A673 (cell line): Measurements from ENCODE around the gene PDIK1L.

Experiments used
- CTCF ChIP-seq: fragments of 300-800, 200-600 bp; sonication (generic); conservative IDR thresholded peaks from 2 replicates; pipeline ENCODE4 v1.5.1; 2017; ENCODE audit warnings: low read depth, mild to moderate bottlenecking, antibody characterized with exemption, low read length, moderate library complexity, mixed read lengths
- EZH2 ChIP-seq: fragments of 200-600 bp; sonication (generic); IDR thresholded peaks from 2 replicates; pipeline ENCODE4 v1.6.1; 2017; ENCODE audit warnings: borderline replicate concordance, low read depth, mild to moderate bottlenecking, mixed read lengths, antibody characterized with exemption, low read length; ENCODE audit not compliant: poor library complexity, severe bottlenecking

DNA sequence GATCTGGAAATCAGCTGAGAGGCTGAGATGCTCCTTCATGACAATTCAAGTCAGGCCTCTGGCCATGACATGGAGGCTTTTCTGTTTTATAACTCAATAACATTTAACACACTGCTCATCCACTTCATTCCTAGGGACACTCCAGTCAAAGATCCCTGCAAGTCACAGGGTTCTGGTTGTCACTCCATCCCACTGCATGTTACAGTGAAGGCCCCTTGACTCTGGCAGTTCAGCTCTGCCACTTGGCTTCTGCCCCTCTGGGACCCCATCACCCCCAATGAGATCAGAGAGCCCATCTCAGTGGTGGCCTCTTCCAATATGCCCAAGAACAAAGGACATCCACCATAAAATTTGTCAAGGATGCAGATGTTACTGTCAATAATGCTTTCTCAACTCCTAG is 37.3 kb downstream of the PDIK1L start:
- TF ChIP-seq CTCF (no peak), EZH2 (no peak)
